HG03135 (cell line): ENCODE results near the gene EGLN1.

Experiments
- ATAC-seq: cut with Tn5 transposase; IDR thresholded peaks from one replicate; pipeline ENCODE4 v1.9.1; 2021; ENCODE audit warnings: mild to moderate bottlenecking, moderate library complexity; ENCODE audit not compliant: unreplicated experiment

The EGLN1 gene

GRCh38 chr1:231334952-231335351 lies 87.1 kb downstream of the EGLN1 start:
- ATAC-seq: no peak

- no peak for ATAC-seq
Measured at GRCh38 chr1:231334079-231334666, 87.9 kb downstream of the EGLN1 start.

DNA sequence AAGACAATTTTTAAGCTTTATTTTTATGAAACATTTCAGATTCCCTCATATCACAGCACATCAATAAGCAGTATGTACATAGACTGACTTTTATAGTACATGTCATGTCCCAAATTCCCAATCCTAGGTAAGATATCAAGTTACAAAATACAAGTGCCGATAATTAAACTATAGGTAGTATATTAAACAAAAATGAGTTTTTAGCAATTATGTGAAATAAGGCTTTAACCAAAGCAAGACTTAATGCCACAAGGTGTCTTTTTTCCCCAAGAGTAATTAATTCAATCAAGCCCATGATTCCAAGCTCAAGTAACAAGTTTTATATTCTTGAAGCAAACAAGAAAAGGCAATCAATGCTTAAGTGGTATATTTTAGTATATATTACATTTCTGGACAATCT lies 89.3 kb downstream of the EGLN1 start:
- no peak for ATAC-seq

DNA sequence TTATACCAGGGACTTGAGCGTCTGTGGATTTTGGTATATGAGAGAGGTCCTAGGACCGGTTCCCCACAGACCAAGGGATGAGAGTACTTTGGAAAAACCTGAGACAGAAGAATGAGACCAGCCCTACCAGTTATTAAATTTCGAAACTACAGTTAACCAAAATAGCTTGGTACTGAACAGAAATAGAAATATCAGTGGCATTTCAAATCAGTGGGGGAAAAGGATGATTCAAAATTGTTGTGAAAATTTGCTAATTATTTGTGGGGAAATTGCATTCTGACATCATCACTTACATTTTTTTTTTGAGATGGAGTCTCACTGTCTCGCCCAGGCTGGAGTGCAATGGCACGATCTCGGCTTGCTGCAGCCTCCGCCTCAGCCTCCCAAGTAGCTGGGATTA lies 92.6 kb downstream of the EGLN1 start:
- no peak for ATAC-seq

GRCh38 chr1:231327617-231328016 lies 94.5 kb downstream of the EGLN1 start:
- ATAC-seq: no peak

DNA sequence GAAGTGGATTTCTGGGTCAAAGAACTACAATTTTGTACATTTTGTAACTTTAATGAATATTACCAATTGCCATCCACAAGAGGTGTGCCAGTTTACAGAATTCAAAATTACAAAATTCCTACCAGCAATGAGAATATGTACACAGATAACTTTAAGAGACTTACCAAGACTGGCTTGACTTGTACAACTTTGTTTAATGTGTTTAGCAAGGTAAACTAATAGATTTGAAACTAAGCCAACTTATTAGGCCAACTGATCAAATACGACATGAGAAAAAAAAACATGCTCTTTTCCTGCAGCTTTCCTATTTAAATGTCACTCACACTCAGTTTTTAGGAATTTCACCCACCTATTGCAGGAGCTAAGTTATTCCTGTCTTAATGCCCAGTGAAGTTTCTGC lies 95.8 kb downstream of the EGLN1 start:
- ATAC-seq: no peak

- ATAC-seq: no peak
Measured at GRCh38 chr1:231324660-231325059, 97.4 kb downstream of the EGLN1 start.

GRCh38 chr1:231322880-231323530 lies 99.1 kb downstream of the EGLN1 start:
- ATAC-seq: no peak

GRCh38 chr1:231319080-231319479 lies 103.0 kb downstream of the EGLN1 start:
- ATAC-seq: no peak

- ATAC-seq: no peak
Measured at GRCh38 chr1:231318568-231318967, 103.5 kb downstream of the EGLN1 start.

DNA sequence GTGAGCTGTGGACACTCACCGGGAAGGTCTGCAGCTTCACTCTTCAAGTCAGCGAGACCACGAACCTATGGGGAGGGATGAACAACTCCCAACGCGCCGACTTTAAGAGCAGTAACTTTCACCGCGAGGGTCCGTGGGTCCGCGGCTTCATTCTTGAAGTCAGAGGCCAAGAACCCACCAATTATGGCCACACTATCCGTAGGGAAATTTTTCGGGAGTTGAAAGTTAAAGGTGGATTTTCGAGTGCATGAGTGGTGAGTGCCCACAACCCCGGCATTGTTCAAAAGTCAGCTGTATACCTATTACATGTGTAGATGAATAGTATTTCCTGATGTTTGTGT lies 104.1 kb downstream of the EGLN1 start:
- no peak for ATAC-seq

DNA sequence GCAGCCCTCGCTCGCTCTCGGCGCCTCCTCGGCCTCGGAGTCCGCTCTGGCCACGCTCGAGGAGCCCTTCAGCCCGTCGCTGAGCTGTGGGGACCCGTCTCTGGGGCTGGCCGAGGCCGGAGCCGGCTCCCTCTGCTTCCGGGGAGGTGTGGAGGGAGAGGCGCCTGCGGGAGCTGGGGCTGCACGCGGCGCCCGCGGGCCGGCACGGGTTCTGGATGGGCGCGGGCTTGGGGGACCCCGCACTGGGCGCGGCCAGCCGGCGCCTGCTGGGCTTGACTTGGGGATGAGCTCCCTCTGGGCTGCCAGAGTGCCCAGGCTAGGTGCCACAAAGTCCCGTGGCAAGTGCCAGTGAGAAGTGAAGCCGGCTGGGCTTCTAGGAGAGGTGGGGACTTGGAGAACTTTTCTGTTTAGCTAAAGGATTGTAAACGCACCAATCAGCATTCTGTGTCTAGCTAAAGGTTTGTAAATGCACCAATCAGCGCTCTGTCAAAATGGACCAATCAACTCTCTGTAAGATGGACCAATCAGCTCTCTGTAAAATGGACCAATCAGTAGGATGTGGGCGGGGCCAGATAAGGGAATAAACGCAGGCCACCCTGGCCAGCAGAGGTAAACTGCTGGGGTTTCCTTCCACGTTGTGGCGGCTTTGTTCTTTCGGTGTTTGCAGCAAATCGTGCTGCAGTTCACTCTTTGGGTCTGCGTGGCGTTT lies 104.6 kb downstream of the EGLN1 start:
- no peak for ATAC-seq

- no peak for ATAC-seq
Measured at GRCh38 chr1:231315887-231316286, 106.2 kb downstream of the EGLN1 start.
